HEK293 (cell line): ENCODE measurements around the gene DNAJB8.

Experiments used
- CTCF ChIP-seq: fragments of 450-650 bp; formaldehyde crosslinking; IDR thresholded peaks from 2 replicates; pipeline ENCODE4 v1.5.1; 2016; ENCODE audit warnings: missing biosample characterization, missing genetic modification characterization
- ZNF670 ChIP-seq: fragments of 450-650 bp; formaldehyde crosslinking; IDR thresholded peaks from 2 replicates; pipeline ENCODE4 v1.5.1; 2016; ENCODE audit warnings: missing biosample characterization, missing genetic modification characterization, low read depth

DNA sequence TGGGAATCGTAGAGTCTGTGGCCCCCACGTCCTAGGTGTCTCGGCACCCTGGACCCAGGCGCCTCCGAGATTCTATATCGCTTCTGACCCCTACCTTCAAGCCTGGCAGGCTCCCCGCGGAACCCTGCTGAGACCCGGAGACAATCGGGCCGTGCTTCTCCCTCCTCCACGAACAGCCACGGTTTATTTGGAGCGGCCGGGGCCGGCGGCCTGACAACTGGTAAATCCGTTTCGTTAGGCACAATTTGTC lies 24.9 kb upstream of the DNAJB8 start:
- no peak for TF ChIP-seq ZNF670 (tag by site-specific recombination)
- TF ChIP-seq CTCF = no peak
